Suprapubic skin (tissue), 4 donors: ENCODE measurements around the gene LRP1B.

Experiments
- POLR2A ChIP-seq, 2 donors: fragments of 450-650 bp; IDR thresholded peaks; one replicate each; pipeline ENCODE4 v1.6.1; 2017; ENCODE audit warnings: antibody characterized with exemption in 2 of 2, mild to moderate bottlenecking in 2 of 2, moderate library complexity in 2 of 2
- POLR2AphosphoS5 ChIP-seq, 3 donors: sonication (generic); formaldehyde crosslinking; IDR thresholded peaks; one replicate each; pipeline ENCODE4 v1.6.1; 2017; ENCODE audit warnings: antibody characterized with exemption in 3 of 3
- TF ChIP-seq, protein P1 (sequence below), 2 donors: fragments of 200-600 bp in 1 of 2; fragments of 450-650 bp in 1 of 2; sonication (generic) in 1 of 2; IDR thresholded peaks; one replicate each; pipeline ENCODE4 v1.5.1; 2016 to 2019; ENCODE audit warnings: antibody characterized with exemption in 2 of 2, mild to moderate bottlenecking in 1 of 2, moderate library complexity in 1 of 2

DNA sequence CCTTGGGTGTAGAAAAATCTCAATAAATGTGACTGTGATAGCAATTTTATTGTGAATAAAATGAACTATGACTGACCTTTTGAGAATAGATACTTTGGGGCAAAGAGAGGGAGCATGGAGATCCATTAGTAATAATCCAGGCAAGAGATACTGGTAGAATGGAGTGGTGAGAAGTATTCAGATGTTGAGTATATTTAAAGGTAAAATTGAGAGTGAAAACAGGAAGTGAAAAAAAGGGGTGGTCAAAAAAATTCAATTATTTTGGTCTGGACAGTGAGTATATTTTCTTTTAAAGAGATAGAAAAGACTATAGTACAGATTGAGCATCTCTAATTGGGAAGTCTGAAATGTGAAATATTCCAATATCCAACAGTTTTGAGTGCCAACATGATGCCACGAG, 1835.0 kb downstream of the LRP1B start:
- no peak for TF ChIP-seq POLR2A (IDR thresholded peaks at IDR 0.05)
- TF ChIP-seq, protein P1, sequence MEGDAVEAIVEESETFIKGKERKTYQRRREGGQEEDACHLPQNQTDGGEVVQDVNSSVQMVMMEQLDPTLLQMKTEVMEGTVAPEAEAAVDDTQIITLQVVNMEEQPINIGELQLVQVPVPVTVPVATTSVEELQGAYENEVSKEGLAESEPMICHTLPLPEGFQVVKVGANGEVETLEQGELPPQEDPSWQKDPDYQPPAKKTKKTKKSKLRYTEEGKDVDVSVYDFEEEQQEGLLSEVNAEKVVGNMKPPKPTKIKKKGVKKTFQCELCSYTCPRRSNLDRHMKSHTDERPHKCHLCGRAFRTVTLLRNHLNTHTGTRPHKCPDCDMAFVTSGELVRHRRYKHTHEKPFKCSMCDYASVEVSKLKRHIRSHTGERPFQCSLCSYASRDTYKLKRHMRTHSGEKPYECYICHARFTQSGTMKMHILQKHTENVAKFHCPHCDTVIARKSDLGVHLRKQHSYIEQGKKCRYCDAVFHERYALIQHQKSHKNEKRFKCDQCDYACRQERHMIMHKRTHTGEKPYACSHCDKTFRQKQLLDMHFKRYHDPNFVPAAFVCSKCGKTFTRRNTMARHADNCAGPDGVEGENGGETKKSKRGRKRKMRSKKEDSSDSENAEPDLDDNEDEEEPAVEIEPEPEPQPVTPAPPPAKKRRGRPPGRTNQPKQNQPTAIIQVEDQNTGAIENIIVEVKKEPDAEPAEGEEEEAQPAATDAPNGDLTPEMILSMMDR (IDR thresholded peaks at IDR 0.05): no peak
- no peak for TF ChIP-seq POLR2AphosphoS5 (IDR thresholded peaks at IDR 0.05)
